Endothelial cell of umbilical vein (primary cell): ENCODE data around the gene OTOS. TPM values are rescaled to one million over a fixed set of nuclear protein-coding genes. Genes with fewer than 3 reads are reported as not detected.

Experiments
- BruUV-seq: library from RNA; stranded (reverse); fragments of 400-500 nt; replicated peaks from 2 replicates; lab custom pipeline; 2021; lab: Mats Ljungman, UMichigan
- CTCF ChIA-PET: fragments of 300-600, 350-600 bp; sonication (Branson Sonifier 250); formaldehyde crosslinking; loops from one replicate; lab custom pipeline; 2021; ENCODE audit warnings: antibody characterized with exemption, inconsistent platforms; lab: Charles Lee
- POLR2A ChIA-PET: fragments of 300-600, 350-600 bp; sonication (Branson Sonifier 250); formaldehyde crosslinking; loops from one replicate; lab custom pipeline; 2021; ENCODE audit warnings: antibody characterized with exemption, inconsistent platforms; lab: Charles Lee
- DNase-seq: peaks from one replicate; pipeline ENCODE4 v3.0.0-alpha.2; 2011; ENCODE audit warnings: low read depth, low spot score
- FAIRE-seq: peaks from 2 replicates; lab custom pipeline; 2011; peaks lifted over from hg19 to GRCh38; lab: Jason Lieb, UNC
- H2AFZ ChIP-seq: 2 replicates; pipeline ENCODE4 v1.6.0; 2012; ENCODE audit warnings: low read depth, low read length, control low read depth, inconsistent platforms
- H3K27ac ChIP-seq: 2 replicates; pipeline ENCODE4 v1.5.1; 2011; ENCODE audit warnings: low read depth, mild to moderate bottlenecking, control low read depth, low read length, moderate library complexity; ENCODE audit not compliant: insufficient read depth
- H3K27me3 ChIP-seq, 2 experiments: 2 replicates each; pipeline versions ENCODE4 v1.6.0 to v1.6.1; 2011; ENCODE audit warnings: low read length in 2 of 2, mixed read lengths in 1 of 2; ENCODE audit not compliant: control insufficient read depth in 2 of 2, insufficient read depth in 2 of 2
- H3K36me3 ChIP-seq, 2 experiments: 2 replicates in 1 of 2; 3 replicates in 1 of 2; pipeline ENCODE4 v1.5.1; 2011; ENCODE audit warnings: low read length in 2 of 2, mild to moderate bottlenecking in 1 of 2, moderate library complexity in 1 of 2; ENCODE audit not compliant: control insufficient read depth in 2 of 2, insufficient read depth in 2 of 2; ENCODE audit errors: extremely low read depth in 1 of 2
- H3K4me1 ChIP-seq: 3 replicates; pipeline ENCODE4 v1.5.1; 2011; ENCODE audit warnings: mild to moderate bottlenecking, low read length; ENCODE audit not compliant: control insufficient read depth, insufficient read depth; ENCODE audit errors: extremely low read depth
- H3K4me2 ChIP-seq: 2 replicates; pipeline ENCODE4 v1.6.1; 2011; ENCODE audit warnings: low read length, control low read depth, mixed read lengths; ENCODE audit not compliant: insufficient read depth
- H3K4me3 ChIP-seq, 3 experiments: fragments of 200-600 bp in 1 of 3; sonication (generic), shearing (Covaris generic) in 1 of 3; replicated peaks in 1 of 3; 2 replicates each; pipeline ENCODE4 v1.5.1; 2011 to 2016; ENCODE audit warnings: control low read depth in 3 of 3, low read length in 3 of 3, mild to moderate bottlenecking in 2 of 3, inconsistent platforms in 1 of 3, low read depth in 1 of 3, moderate library complexity in 1 of 3; ENCODE audit not compliant: insufficient read depth in 1 of 3
- H3K79me2 ChIP-seq: 2 replicates; pipeline ENCODE4 v1.6.0; 2012; ENCODE audit warnings: low read length, inconsistent platforms; ENCODE audit not compliant: control insufficient read depth, insufficient read depth
- H3K9ac ChIP-seq: replicated peaks from 2 replicates; pipeline ENCODE3; 2011; ENCODE audit warnings: low read length, control low read depth; ENCODE audit not compliant: insufficient read depth; ENCODE audit errors: extremely low read depth
- H3K9me1 ChIP-seq: replicated peaks from 3 replicates; pipeline ENCODE4 v1.6.0; 2011; ENCODE audit warnings: mild to moderate bottlenecking, low read length; ENCODE audit not compliant: control insufficient read depth, insufficient read depth; ENCODE audit errors: extremely low read depth
- H3K9me3 ChIP-seq: replicated peaks from 2 replicates; pipeline ENCODE4 v1.5.1; 2012; ENCODE audit warnings: low read length, inconsistent platforms; ENCODE audit not compliant: control insufficient read depth, insufficient read depth
- H4K20me1 ChIP-seq: replicated peaks from 2 replicates; pipeline ENCODE3; 2011; ENCODE audit warnings: mild to moderate bottlenecking, low read length; ENCODE audit not compliant: control insufficient read depth, insufficient read depth; ENCODE audit errors: extremely low read depth
- EZH2 ChIP-seq: IDR thresholded peaks from 2 replicates; pipeline ENCODE4 v1.6.1; 2012; ENCODE audit warnings: borderline replicate concordance, low read depth, mild to moderate bottlenecking, moderate library complexity, low read length, inconsistent platforms; ENCODE audit not compliant: severe bottlenecking
- FOS ChIP-seq: IDR thresholded peaks from 2 replicates; pipeline ENCODE4 v1.6.1; 2011; ENCODE audit warnings: mild to moderate bottlenecking, low read length, moderate library complexity, borderline replicate concordance; ENCODE audit not compliant: insufficient read depth
- GATA2 ChIP-seq: IDR thresholded peaks from 2 replicates; pipeline ENCODE4 v1.7.0; 2011; ENCODE audit warnings: low read depth, mild to moderate bottlenecking, moderate library complexity, mixed read lengths, low read length; ENCODE audit not compliant: insufficient read length, insufficient read depth
- JUN ChIP-seq: IDR thresholded peaks from 2 replicates; pipeline ENCODE4 v1.6.1; 2011; ENCODE audit warnings: borderline replicate concordance, low read depth; ENCODE audit not compliant: insufficient read length, insufficient read depth
- MYC ChIP-seq: IDR thresholded peaks from one replicate; pipeline ENCODE4 v1.6.1; 2011; ENCODE audit warnings: mild to moderate bottlenecking, low read depth, low read length
- POLR2A ChIP-seq: IDR thresholded peaks from 2 replicates; pipeline ENCODE4 v1.6.1; 2012; ENCODE audit warnings: low read depth, mild to moderate bottlenecking, control low read depth, low read length
- POLR2AphosphoS5 ChIP-seq: IDR thresholded peaks from 2 replicates; pipeline ENCODE4 v1.6.1; 2012; ENCODE audit warnings: low read depth, mild to moderate bottlenecking, control low read depth, low read length, moderate library complexity; ENCODE audit not compliant: insufficient read depth
- dilution Hi-C: fragments of 300-500 bp; cut with MboI; formaldehyde crosslinking; loops from one replicate; pipeline ENCODE4 v1.15.0; 2019; ENCODE audit warnings: low sequenced_read_pairs; ENCODE audit not compliant: extremely low pct_ligation_motif_present
- intact Hi-C: fragments of 100-400 bp; cut with micrococcal nuclease; formaldehyde crosslinking; loops from one replicate; pipeline ENCODE4 v1.10.0; 2022
- polyA plus RNA-seq, 4 experiments: library from polyadenylated mRNA; depleted of rRNA in 3 of 4; stranded (reverse) in 3 of 4; unstranded in 1 of 4; fragments of >200 nt; gene quantifications; 2 replicates each; pipeline versions ENCODE4 v1.2.1 to v1.2.3, GENCODE V29; 2011 to 2012; ENCODE audit warnings: missing spikeins in 1 of 4
- total RNA-seq: library from RNA; stranded (reverse); gene quantifications from 2 replicates; pipeline ENCODE4 v1.2.3, GENCODE V29; 2021
- TF ChIP-seq, protein P1 (sequence below), 2 donors: IDR thresholded peaks; 1 replicate in 1 of 2; 2 replicates in 1 of 2; pipeline ENCODE4 v1.5.1; 2011; ENCODE audit warnings: low read length in 2 of 2, mild to moderate bottlenecking in 2 of 2, moderate library complexity in 2 of 2, control low read depth in 1 of 2, inconsistent platforms in 1 of 2, low read depth in 1 of 2; ENCODE audit not compliant: insufficient read depth in 1 of 2; ENCODE audit errors: extremely low read depth in 1 of 2
- TF ChIP-seq, protein P2 (sequence below): IDR thresholded peaks from 2 replicates; pipeline ENCODE4 v1.6.1; 2011; ENCODE audit not compliant: insufficient read depth, insufficient read length

Gene OTOS
- total and polyA plus RNA-seq, 2 donors (not counting 3 experiments of a cell fraction or from before 2014, with no cell fraction given), result not detected

DNA sequence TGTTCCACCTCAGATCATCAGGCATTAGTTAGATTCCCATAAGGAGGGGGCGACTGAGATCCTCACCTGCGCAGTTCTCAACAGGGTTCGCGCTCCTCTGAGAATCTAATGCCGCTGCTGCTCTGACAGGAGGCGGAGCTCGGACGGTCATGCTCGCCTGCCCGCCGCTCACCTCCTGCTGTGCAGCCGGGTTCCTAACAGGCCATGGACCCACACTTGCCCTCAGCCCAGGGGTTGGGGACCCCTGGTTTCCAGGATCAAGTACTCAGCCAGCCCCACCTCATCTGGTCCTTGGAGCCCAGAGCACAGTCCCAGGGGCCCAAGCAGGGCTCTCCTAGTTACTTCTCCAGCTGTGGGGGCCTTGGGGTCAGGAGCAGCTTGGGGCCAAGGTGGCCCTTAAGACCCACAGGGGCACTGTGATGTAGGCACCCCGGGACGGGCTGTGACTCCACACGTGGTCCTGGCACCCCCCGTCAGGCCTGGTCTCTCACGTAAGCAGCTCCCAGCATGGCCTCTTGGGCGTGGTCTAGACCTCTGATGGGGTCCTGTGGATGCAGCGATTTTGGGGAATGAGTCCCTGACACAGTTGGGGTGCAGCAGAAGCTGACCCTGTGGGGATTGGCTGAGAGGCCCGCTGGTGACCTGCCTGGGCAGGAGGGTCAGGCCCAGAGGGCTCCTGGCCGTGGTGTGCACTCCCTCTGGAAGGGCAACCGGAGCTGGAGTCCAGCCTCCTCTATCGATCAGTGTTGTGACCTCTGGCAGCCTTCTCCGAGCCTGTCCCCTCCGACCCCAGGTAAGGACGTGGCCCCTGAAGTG, 28.3 kb upstream of the OTOS start:
- Histone ChIP-seq H4K20me1 (no peaks in the 10 kb centered on the region), H3K4me1 (no peaks in the 10 kb centered on the region), H3K4me2 (no peak overlapping the region), H3K4me3 (no peak overlapping the region), H2AFZ (no peak overlapping the region), H3K27me3 (no peaks in the 10 kb centered on the region), H3K9me1 (no peaks in the 10 kb centered on the region), H3K27ac (no peak overlapping the region), H3K79me2 (no peaks in the 10 kb centered on the region), H3K9me3 (no peaks in the 10 kb centered on the region), H3K9ac (no peak overlapping the region), H3K36me3 (no peaks in the 10 kb centered on the region)
- no peak for FAIRE-seq
- TF ChIP-seq GATA2 (no peak), POLR2A (no peak), POLR2AphosphoS5 (no peak), FOS (no peak), JUN (no peak), EZH2 (no peak), MYC (no peak)
- TF ChIP-seq, protein P1, sequence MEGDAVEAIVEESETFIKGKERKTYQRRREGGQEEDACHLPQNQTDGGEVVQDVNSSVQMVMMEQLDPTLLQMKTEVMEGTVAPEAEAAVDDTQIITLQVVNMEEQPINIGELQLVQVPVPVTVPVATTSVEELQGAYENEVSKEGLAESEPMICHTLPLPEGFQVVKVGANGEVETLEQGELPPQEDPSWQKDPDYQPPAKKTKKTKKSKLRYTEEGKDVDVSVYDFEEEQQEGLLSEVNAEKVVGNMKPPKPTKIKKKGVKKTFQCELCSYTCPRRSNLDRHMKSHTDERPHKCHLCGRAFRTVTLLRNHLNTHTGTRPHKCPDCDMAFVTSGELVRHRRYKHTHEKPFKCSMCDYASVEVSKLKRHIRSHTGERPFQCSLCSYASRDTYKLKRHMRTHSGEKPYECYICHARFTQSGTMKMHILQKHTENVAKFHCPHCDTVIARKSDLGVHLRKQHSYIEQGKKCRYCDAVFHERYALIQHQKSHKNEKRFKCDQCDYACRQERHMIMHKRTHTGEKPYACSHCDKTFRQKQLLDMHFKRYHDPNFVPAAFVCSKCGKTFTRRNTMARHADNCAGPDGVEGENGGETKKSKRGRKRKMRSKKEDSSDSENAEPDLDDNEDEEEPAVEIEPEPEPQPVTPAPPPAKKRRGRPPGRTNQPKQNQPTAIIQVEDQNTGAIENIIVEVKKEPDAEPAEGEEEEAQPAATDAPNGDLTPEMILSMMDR (IDR thresholded peaks at IDR 0.05; ENCODE audit: extremely low read depth in 1 of 2, insufficient read depth in 1 of 2, low read depth in 1 of 2, low read length in 2 of 2), result no peak
- TF ChIP-seq, protein P2, sequence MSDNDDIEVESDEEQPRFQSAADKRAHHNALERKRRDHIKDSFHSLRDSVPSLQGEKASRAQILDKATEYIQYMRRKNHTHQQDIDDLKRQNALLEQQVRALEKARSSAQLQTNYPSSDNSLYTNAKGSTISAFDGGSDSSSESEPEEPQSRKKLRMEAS, result no peak
- intact Hi-C loops, result no loop called here
- dilution Hi-C loops, result no loop called here
- ChIA-PET CTCF (no interaction called here), POLR2A (no interaction called here)
- no TSS peak for BruUV-seq
- no peak for DNase-seq
